IPS-18a (cell line): Measurements from ENCODE around the gene TIMP3.

ENCODE experiments used
- H3K27ac ChIP-seq: one replicate; pipeline ENCODE4 v1.5.1; 2013; ENCODE audit warnings: low read length
- H3K27me3 ChIP-seq: one replicate; pipeline ENCODE4 v1.6.1; 2013; ENCODE audit warnings: mild to moderate bottlenecking, low read length; ENCODE audit not compliant: control insufficient read depth, insufficient read depth
- H3K36me3 ChIP-seq: one replicate; pipeline ENCODE4 v1.6.1; 2013; ENCODE audit warnings: low read depth, low read length; ENCODE audit not compliant: control insufficient read depth
- H3K4me1 ChIP-seq: one replicate; pipeline ENCODE4 v1.6.1; 2013; ENCODE audit warnings: low read depth, low read length; ENCODE audit not compliant: control insufficient read depth
- H3K4me3 ChIP-seq: one replicate; pipeline ENCODE4 v1.5.1; 2013; ENCODE audit warnings: low read length
- H3K9ac ChIP-seq: one replicate; pipeline ENCODE4 v1.6.1; 2013; ENCODE audit warnings: mild to moderate bottlenecking, low read length, moderate library complexity
- H3K9me3 ChIP-seq: one replicate; pipeline ENCODE4 v1.6.1; 2013; ENCODE audit warnings: low read depth, low read length; ENCODE audit not compliant: control insufficient read depth

The TIMP3 gene

DNA sequence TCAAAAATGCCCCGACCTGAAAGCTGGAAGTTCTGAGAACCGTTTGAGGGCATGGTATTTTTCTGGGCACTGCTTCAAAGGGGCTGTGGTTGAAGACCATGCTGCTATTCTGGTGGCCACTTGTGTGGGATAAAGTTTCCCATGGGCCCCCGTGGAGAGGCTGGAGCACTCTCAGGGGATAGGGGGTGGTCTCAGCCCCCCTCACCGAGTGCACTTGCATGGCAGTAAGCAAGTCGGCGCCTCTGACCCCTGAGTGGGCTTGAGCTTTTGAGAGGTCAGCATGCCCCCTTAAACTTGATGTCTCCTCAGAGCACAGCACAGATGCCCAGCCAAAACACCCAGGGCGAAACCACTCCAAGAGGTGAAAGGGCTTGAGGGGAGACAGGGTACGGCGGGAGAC is 35.6 kb downstream of the TIMP3 start:
- H3K27ac ChIP-seq, result no peak overlapping the region
- H3K9me3 ChIP-seq, result no peaks in the 10 kb centered on the region
- H3K4me3 ChIP-seq, result no peak overlapping the region
- H3K4me1 ChIP-seq, result no peaks in the 10 kb centered on the region
- H3K9ac ChIP-seq, result no peak overlapping the region
- no peaks in the 10 kb centered on the region for H3K36me3 ChIP-seq
- no peaks in the 10 kb centered on the region for H3K27me3 ChIP-seq

DNA sequence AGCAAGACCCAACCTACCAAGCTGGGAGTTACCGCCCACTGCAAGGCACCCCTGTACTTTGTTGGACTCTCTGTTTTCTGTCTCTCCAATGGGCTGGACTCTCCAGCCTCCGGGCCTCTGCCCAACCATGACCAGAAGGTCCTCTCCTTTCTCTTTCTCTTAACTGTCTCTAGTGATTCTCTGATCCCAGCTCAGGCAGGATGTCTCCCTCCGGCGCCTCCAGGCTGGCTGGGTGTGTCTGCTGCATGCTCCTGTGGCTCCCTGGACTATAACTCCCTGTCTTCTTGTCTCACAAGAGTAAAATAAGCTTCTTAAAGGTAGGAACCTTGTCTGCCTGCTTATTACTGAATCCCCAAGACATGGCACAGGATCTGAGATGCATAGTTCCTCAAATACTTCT is 36.3 kb downstream of the TIMP3 start:
- no peaks in the 10 kb centered on the region for H3K4me1 ChIP-seq
- no peak overlapping the region for H3K9ac ChIP-seq
- H3K27ac ChIP-seq, result no peak overlapping the region
- no peak overlapping the region for H3K4me3 ChIP-seq
- H3K9me3 ChIP-seq, result no peaks in the 10 kb centered on the region
- H3K36me3 ChIP-seq, result no peaks in the 10 kb centered on the region
- no peaks in the 10 kb centered on the region for H3K27me3 ChIP-seq

DNA sequence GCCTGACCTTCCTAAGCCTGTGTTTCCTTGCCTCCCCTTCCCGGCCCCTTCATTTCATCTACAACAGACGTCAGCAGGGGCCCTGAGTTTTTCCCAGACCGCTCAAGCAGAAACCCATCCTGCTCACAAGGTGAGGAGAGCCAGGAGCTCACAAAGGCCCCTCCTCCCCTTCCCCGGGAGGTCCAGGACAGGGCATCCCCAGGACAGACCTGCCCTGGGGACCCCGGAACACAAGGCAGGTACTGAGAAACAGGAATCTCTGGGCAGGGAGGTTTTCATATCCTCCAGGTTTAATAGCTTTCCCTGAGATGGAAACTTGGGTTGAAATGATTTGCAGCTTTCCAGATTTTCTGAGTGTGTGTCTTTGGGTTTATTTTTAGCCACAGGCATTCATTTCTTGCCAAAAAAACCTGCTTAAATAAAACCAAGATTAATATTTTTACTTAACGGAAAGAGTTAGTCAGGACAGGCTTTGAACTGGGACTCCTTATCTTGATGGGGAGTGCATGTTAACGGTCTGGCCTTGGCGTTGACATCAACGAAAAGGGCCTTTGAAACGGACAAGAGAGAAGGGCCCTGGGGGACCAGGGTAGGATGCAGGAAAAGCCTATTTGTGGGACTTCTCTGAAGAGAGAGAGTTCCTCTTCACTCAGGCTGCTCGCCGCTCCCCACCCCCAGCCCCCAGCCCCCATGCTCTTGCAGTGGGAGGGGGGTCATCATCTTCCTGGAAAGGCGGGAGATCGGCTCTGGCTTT is 38.5 kb downstream of the TIMP3 start:
- no peak overlapping the region for H3K9ac ChIP-seq
- H3K27me3 ChIP-seq, result no peaks in the 10 kb centered on the region
- H3K27ac ChIP-seq, result no peak overlapping the region
- no peaks in the 10 kb centered on the region for H3K36me3 ChIP-seq
- no peaks in the 10 kb centered on the region for H3K4me1 ChIP-seq
- no peaks in the 10 kb centered on the region for H3K9me3 ChIP-seq
- H3K4me3 ChIP-seq, result no peak overlapping the region

DNA sequence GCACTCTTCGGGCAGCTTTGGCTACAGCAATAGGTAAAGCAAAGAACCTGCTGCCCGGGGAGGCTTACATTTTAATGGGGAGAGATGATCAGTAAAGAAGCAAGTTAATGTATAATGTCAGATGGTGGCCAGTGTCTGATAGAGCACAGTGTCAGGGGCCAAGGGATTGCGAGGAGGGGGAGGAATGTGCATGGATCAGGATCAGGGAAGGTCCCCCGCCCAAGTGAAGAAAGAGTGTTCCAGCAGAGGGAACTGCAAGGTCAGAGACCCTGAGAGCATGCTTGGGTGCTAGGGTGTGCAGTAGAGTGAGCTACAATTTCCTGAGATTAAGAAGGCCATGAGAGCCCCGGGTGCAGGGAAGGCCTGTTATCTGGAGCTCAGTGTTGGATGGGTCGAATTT is 39.7 kb downstream of the TIMP3 start:
- Histone ChIP-seq H3K4me1 (no peaks in the 10 kb centered on the region), H3K27me3 (no peaks in the 10 kb centered on the region), H3K36me3 (no peaks in the 10 kb centered on the region)

DNA sequence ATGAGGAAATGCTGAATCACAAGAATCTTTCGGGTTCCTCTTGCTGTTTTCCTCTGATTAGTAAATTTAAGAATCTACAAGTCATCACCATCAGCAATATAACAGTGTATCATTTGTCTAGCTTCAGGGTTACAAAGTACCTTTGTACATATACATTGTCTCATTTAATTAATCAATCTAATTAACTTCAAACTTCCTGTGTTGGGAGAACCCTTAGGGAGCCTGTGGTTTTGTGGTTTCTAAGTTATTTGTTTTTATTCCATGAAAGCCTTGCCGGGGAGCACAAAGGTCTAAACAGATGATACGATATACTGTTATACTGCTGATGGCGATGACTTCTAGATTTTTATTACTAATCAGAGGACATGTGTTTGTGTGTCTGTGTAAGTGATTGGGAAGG is 41.0 kb downstream of the TIMP3 start:
- Histone ChIP-seq H3K4me1 (no peaks in the 10 kb centered on the region), H3K4me3 (no peak overlapping the region), H3K27me3 (no peaks in the 10 kb centered on the region), H3K27ac (no peak overlapping the region), H3K9me3 (no peaks in the 10 kb centered on the region), H3K9ac (no peak overlapping the region), H3K36me3 (no peaks in the 10 kb centered on the region)

More for the DNA sequence above, 39.7 kb downstream of the TIMP3 start:
- H3K9me3 ChIP-seq, result no peaks in the 10 kb centered on the region
- H3K4me3 ChIP-seq, result no peak overlapping the region
- no peak overlapping the region for H3K9ac ChIP-seq
- H3K27ac ChIP-seq, result no peak overlapping the region

DNA sequence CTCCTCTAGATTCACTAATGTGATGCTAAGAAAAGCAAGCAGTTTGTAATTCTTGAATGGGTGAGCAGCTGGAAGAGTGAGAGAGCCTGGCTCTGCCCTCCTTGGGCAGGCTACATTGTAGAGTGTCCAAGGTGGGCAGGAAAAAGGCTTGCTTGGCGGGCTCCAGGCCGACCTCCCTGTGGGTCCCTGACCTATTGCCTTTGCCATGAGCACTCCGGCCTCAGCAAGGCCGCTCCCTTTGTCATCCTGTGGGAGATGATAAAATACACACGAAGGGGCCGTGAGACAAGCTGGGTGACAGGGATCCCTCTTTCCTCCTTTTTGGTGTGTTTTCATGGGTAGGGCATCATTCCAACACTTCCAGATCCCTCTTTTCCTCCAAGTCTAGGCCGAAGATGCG is 41.8 kb downstream of the TIMP3 start:
- no peak overlapping the region for H3K4me3 ChIP-seq
- no peaks in the 10 kb centered on the region for H3K36me3 ChIP-seq
- H3K4me1 ChIP-seq, result no peaks in the 10 kb centered on the region
- H3K27me3 ChIP-seq, result no peaks in the 10 kb centered on the region
- no peak overlapping the region for H3K27ac ChIP-seq
- H3K9ac ChIP-seq, result no peak overlapping the region
- no peaks in the 10 kb centered on the region for H3K9me3 ChIP-seq

DNA sequence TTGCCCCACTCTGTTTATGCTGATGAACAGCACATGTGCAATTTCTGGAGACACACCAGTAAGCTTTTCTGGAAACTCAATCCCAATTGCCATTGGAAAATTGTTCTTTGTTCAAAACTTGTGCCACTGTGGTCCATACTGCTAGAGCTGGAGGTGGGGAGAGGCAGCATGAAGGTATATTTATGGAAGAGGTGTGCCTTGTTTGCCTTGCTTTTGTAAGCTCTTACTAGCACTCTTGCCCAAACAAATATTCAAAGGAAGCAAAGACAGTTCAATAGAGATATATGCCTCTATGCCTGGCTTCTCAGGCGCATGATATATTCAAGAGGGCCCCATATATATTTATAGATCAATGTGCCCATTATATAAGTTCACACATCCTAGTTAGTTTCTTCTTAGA is 42.7 kb downstream of the TIMP3 start:
- Histone ChIP-seq H3K4me1 (no peaks in the 10 kb centered on the region), H3K36me3 (no peaks in the 10 kb centered on the region), H3K27me3 (no peaks in the 10 kb centered on the region), H3K4me3 (no peak overlapping the region), H3K27ac (no peak overlapping the region), H3K9ac (no peak overlapping the region), H3K9me3 (no peaks in the 10 kb centered on the region)

DNA sequence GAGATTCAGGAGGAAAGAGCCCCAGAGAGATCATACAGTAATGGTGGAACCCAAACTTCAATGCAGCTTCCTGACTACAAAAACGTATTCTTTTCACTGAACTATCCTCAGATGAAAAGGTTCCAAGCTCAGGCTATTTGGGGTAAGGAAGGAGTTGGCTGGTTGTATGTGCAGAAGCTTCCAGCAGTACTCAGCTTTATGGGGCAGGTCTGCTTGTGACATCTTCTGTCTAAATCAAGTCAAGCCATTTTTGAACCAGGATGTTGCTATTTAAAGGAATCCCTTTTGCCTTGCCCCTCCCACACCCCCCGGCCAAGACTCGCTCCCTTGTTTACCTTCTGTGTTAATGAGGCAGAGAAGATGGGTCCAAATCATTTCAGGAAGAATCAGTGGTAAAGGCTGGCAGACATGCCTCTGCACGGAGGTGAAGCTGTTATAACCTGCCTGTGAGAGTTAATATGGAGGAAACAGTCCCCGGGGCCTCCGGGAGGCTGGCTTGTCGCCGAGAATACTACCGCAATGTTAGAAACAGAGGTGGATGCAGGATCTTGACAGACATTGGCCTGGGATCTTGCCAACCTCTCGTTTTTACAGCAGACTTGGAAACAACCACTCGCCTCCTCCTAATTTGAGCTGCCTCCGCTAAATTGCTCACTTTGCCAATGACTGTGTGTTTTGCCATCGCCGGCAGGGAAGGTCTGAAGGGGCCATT is 45.4 kb downstream of the TIMP3 start:
- no peak overlapping the region for H3K4me3 ChIP-seq

DNA sequence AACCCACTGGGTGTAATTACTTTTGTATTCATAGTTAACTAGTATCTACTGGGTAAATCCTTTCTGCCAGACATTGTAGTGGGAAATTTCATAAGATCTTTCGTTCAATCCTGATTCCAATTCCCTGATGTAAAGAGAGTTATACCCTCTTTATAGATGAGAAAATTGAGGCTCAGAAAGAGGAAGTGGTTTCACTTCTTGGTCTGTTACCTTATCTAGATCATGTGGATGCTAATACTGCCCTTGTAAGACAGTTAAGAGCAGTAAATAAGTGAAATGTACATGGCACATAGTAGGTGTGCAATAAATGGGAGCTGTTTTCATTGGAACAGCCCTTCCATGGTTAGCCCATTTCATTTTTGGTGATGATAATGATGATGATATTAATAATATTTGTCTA is 46.7 kb downstream of the TIMP3 start:
- no peaks in the 10 kb centered on the region for H3K27me3 ChIP-seq
- no peak overlapping the region for H3K4me3 ChIP-seq
- no peaks in the 10 kb centered on the region for H3K4me1 ChIP-seq
- H3K36me3 ChIP-seq, result no peaks in the 10 kb centered on the region
- no peaks in the 10 kb centered on the region for H3K9me3 ChIP-seq
- H3K27ac ChIP-seq, result no peak overlapping the region
- H3K9ac ChIP-seq, result no peak overlapping the region

More for the DNA sequence above, 45.4 kb downstream of the TIMP3 start:
- no peak overlapping the region for H3K27ac ChIP-seq
- H3K36me3 ChIP-seq, result no peaks in the 10 kb centered on the region
- no peaks in the 10 kb centered on the region for H3K9me3 ChIP-seq
- H3K4me1 ChIP-seq, result no peaks in the 10 kb centered on the region
- H3K27me3 ChIP-seq, result no peaks in the 10 kb centered on the region
- H3K9ac ChIP-seq, result no peak overlapping the region

DNA sequence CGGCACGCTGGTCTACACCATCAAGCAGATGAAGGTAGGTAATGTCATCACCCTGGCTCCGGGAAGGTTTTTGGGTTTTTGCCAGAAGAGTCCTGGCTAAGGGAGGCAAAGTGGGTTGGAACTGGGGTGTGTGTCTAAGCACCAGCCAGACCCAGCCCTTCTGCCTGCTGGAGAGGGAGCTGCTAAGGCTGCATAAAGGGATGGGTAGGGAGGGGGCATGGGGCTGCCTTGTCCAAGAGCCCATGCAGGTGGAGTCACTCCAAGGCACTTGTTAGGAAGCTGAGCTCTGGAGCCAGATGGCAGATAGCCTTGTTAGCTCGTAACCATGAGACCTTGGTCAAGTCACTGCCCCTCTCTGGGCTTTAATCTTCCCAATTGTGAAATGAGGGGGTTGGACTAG is 48.0 kb downstream of the TIMP3 start:
- no peaks in the 10 kb centered on the region for H3K36me3 ChIP-seq

DNA sequence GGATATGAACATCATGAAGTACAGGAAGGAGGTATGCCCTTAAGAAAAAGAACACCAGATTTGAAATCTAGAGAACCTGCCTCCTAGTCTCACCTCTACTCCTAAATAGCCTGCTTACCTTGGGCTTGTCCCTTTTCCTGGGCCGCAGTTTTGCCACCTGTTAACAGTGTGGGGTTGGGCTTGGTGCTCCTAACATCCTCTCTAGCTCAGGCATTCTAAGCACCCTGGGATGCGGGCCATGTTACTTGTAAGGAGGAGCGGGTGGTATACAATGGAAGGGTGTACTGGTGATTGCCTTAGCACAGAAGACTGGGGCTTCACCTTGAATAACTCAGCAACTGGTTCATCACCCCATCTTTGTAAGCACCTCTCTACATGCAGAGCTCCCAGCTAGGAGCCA is 48.7 kb downstream of the TIMP3 start:
- no peak overlapping the region for H3K27ac ChIP-seq
- no peak overlapping the region for H3K9ac ChIP-seq
- no peaks in the 10 kb centered on the region for H3K9me3 ChIP-seq
- H3K4me1 ChIP-seq, result no peaks in the 10 kb centered on the region
- no peak overlapping the region for H3K4me3 ChIP-seq
- no peaks in the 10 kb centered on the region for H3K27me3 ChIP-seq
- H3K36me3 ChIP-seq, result no peaks in the 10 kb centered on the region

More for the DNA sequence above, 48.0 kb downstream of the TIMP3 start:
- no peak overlapping the region for H3K9ac ChIP-seq
- no peaks in the 10 kb centered on the region for H3K27me3 ChIP-seq
- H3K9me3 ChIP-seq, result no peaks in the 10 kb centered on the region
- no peak overlapping the region for H3K4me3 ChIP-seq
- no peaks in the 10 kb centered on the region for H3K4me1 ChIP-seq
- H3K27ac ChIP-seq, result no peak overlapping the region
